HG03442 (cell line): ENCODE results near the gene EHBP1L1.

Experiments
- ATAC-seq: cut with Tn5 transposase; IDR thresholded peaks from one replicate; pipeline ENCODE4 v1.9.1; 2021; ENCODE audit warnings: mild to moderate bottlenecking, moderate library complexity; ENCODE audit not compliant: unreplicated experiment

EHBP1L1 gene

DNA sequence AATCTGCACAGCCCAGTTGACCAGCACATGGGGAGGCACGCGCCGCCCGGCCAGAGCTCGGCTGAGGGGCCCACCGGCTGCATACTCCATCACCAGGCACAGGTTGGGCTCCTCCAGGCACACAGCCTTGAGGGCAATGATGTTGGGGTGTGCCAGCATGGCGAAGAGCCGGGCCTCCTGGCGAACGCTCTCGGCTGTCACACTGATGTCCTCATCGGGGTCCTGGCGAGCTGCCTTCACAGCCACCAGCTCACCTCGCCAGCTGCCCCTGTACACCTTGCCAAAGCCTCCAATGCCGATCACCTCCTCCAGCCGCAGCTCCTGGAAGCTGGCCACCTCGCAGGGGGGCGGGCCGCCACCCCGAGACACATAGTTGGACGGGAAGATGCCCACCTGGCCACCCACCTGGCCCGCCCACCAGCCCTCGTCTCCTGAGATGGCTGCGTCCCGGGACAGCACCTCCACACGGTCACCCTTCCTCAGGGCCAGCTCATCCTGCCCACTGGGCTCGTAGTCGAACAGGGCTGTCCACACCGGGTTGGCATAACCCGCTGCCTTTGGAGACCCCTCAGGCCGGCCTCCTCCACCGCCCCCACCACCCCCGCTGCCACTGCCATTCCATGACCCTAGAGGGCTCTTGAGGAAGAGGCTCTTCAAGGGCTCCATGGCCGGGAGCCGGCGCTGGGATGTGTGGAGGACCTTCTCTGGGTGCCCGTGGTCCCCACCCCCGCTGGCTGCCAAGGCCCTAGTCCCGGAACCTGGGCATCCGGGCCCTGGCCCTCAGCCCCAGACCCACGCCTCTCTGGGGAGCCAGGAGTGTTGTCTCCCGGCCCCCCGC is 37.5 kb downstream of the EHBP1L1 start:
- no peak for ATAC-seq

DNA sequence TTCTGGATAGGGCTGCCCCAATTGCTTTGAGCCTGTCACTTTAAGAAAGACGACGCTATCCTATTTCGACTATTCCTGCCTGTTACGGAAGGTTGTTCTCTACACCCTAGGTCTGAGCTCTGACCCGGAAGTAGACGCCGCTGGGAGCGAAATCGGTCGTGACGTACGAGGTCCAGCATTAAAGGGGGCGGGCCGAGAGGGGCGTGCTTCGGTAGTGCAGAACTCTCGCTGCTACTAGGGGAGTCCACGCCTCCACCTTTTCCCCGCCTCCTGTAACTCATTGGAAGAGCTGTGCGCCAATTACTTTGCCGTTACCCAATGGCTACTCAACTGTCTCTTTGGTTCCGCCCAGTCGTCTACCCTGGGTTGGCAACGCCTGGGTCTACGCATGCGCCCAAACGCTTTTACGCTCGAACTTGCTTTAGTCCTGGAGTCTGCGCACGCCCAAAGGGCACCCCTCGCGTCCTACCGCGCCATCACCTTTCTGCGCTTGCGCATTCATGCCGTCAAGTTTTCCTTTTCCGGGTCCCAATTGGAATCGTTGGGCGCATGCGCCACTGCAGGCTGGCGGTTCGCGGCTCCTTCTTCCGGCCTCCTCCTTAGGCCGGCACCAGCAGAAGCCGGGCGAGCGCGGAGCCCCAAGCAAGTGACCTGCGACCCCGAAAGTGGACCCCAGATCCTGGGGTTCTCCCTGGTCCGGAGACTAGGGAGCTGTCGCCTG is 39.5 kb downstream of the EHBP1L1 start, which contains the start of gene PCNX3:
Gene PCNX3 (plus strand): TSS at position 548 of the 721 bp plus-strand sequence. CDS start 536 bp downstream, outside the sequence.
- peak; percentile 75 for ATAC-seq

DNA sequence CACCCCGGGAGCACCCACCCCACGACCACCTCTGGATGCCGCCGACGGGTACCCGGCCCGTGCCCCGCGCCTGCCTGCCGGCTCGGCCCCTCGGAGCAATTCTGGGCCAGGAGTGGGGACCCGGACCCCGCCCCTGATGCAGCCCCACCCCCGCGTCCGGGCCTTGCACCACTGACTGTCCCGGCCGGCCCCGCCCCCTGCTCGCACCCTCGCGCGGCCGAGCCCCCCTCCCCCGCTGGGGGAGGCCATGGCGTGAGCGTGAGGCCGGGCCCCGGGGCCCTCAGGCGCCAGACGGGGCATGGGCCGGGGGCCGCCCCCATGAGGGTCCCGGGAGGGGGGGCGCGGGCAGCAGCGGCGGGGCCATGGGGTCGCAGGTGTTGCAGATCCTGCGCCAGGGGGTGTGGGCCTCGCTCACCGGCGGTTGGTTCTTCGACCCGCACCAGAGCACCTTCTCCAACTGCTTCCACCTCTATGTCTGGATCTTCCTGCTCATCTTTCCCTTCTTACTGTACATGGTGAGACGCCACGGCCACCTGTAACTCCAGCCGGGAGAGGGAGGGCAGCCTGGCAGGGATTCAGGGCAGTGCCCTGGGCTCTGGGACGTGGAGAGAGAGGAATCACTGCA is 40.2 kb downstream of the EHBP1L1 start:
- ATAC-seq: peak; percentile 7

DNA sequence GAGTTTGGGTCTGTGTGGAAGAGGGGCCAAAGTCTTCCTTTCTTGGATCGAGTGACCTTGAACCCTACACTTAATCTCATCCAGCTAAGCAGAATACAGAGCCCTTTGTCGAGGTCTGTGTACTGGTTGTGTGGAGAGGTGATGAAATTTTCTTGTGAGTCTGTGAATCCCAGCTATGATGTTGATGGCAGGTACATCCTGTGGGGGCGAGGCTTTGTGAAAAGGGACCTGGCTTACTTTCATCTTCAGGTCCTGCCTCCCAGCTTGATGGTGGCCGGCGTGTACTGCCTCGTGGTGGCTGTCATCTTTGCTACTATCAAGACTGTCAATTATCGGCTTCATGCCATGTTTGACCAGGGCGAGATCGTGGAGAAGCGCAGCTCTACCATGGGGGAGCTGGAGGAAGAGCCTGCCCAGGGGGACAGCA is 40.7 kb downstream of the EHBP1L1 start:
- no peak for ATAC-seq

DNA sequence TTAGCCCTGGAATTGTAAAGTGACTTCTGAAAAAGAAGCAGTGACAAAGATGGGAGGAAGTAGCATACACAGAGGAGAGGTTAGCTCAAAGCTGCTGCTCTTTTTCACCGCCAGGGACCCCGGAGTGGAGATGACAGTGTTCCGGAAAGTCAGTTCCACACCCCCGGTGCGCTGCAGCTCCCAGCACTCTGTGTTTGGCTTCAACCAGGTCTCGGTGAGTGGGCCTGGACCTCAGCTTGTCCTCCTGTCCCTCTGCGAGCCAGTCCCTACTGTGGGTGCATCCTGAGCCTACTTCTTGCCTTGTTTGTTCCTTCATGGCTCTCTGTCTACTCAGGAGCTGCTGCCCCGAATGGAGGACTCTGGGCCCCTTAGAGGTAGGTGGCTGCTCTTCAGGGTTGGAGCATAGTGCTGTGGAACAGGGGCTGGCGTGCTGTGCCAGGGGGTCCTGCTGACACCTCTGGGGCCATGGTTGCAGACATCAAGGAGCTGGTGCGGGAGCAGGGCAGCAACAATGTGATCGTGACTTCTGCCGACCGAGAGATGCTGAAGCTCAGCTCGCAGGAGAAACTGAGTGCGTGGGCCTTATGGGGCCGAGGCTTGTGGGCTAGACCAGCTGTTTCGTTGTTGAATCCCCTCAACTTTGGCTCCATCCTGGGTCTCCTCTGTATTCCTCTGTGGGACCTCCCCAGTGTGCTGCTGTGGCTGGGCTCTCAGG is 41.4 kb downstream of the EHBP1L1 start:
- ATAC-seq: no peak

DNA sequence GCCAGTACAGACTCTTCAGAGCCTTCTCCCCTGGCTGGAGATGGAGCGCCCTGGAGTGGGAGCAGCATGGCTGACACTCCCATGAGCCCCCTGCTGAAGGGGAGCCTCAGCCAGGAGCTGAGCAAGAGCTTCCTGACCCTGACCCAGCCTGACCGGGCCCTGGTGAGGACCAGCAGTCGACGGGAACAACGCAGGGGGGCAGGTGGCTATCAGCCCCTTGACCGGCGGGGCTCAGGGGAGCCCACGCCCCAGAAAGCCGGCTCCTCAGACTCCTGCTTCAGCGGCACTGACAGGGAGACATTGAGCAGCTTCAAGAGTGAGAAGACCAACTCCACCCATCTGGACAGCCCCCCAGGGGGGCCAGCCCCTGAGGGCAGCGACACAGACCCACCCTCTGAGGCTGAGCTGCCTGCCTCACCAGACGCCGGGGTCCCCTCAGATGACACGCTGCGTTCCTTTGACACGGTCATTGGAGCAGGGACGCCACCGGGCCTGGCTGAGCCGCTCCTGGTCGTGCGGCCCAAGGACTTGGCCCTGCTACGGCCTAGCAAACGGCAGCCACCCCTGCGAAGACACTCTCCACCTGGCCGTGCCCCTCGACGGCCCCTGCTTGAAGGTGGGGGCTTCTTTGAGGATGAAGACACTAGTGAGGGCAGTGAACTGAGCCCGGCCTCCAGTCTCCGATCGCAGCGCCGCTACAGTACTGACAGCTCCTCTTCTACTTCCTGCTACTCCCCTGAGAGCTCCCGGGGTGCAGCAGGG is 42.3 kb downstream of the EHBP1L1 start:
- no peak for ATAC-seq

DNA sequence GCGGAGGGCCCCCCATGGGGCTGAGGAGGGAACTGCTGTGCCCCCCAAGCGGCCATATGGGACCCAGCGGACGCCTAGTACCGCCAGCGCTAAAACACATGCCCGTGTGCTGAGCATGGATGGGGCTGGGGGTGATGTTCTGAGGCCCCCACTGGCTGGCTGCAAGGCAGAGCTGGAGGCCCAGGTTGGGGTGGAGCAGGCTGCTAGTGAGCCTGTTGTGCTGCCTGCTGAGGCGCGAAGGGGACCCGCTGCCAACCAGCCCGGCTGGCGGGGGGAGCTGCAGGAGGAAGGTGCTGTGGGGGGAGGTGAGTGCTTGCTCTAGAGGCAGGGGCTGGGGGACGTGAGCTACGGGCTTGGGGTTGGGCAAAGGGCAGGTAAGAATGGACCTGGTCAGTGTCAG is 42.9 kb downstream of the EHBP1L1 start:
- no peak for ATAC-seq

DNA sequence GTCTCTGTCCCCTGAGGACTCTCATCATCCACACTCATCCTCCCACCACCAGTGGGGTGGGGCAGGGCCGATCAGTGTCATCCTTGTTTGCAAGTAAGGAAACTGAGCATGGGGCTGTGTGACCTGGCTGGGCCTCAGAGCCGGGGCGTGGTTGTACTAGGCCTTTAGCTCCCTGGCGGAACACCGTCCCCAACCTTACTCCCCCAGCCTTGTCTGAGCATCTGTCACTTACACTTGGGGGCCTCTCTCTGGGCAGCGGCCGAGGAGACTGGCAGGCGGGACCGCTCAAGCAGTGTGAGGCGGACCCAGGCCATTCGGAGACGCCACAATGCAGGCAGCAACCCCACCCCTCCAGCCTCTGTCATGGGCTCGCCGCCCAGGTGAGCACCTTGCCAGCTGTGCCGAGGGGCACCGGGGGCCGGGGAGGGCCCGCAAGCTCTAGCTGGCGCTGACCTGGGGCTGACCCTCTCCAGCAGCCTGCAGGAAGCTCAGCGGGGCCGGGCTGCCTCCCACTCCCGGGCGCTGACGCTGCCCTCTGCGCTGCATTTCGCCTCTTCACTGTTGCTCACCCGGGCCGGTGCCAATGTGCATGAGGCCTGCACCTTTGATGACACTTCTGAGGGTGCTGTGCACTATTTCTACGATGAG is 43.6 kb downstream of the EHBP1L1 start:
- ATAC-seq: no peak

DNA sequence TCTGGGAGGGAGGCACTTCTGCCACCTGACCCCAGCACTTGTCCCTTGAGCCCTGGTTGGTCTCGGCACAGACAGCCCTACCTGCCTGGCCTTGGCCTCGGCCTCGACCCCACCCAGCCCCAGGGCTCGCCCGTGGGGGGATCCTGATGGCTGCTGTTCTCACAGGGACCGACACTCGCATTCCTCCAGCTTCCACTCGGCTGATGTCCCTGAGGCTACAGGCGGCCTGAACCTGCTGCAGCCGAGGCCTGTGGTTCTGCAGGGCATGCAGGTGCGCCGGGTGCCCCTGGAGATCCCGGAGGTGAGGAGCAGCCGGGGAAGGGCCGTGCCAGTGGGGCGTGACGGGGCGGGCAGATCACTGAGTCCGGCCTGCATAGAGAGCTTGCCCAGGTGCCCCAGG is 44.8 kb downstream of the EHBP1L1 start:
- no peak for ATAC-seq

DNA sequence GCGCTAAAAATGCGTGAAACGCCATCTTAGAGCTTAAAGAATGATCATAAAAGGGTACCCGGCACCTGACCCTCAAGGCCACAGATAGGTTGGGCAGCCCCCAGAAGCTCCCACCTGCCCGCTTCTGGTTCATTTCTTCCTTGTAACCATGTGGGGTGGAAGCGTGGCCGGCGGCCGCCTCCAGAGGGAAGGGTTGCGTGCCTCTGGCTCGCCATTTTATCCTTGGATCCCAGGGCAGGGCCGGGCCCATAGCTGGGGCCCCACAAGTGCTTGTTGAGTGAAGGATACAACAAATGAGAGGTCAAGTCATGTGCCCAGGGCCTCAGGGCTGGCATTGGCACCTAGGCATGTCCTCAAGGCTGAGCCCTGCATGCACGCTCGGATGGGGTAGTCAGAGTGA is 45.6 kb downstream of the EHBP1L1 start:
- ATAC-seq: no peak

DNA sequence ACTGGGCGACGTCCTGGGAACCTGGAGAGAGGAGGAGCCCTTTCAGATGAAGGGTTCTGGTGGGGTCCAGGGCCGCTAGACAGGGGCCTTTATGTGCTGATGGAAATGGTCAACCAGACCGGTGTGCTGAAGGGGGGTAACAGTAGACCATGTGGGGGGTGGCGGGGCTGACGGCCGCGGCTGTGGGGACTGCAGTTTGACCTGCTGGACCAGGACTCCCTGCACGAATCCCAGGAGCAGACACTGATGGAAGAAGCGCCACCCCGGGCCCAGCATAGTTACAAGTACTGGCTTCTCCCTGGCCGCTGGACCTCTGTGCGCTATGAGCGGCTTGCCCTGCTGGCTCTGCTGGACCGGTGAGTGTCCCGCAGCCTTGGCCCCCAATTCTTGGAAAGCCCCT is 46.2 kb downstream of the EHBP1L1 start:
- no peak for ATAC-seq

DNA sequence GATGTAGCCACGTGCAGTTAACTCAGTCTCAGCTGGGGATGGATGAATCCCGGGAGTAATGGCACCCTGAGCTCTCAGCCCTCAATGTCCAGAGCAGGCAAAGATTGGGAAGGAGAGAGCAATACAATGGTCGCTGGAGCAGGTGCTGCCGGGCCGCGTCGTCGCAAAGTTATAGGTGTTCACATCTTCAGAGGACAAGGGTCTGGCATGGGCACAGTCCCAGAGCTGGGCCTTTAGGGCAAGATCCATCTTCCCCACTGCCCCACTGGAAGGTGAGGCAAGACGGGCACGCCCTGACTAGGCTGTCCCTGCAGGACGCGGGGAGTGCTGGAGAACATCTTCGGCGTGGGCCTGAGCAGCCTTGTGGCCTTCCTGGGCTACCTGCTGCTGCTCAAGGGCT is 47.3 kb downstream of the EHBP1L1 start:
- ATAC-seq: no peak

DNA sequence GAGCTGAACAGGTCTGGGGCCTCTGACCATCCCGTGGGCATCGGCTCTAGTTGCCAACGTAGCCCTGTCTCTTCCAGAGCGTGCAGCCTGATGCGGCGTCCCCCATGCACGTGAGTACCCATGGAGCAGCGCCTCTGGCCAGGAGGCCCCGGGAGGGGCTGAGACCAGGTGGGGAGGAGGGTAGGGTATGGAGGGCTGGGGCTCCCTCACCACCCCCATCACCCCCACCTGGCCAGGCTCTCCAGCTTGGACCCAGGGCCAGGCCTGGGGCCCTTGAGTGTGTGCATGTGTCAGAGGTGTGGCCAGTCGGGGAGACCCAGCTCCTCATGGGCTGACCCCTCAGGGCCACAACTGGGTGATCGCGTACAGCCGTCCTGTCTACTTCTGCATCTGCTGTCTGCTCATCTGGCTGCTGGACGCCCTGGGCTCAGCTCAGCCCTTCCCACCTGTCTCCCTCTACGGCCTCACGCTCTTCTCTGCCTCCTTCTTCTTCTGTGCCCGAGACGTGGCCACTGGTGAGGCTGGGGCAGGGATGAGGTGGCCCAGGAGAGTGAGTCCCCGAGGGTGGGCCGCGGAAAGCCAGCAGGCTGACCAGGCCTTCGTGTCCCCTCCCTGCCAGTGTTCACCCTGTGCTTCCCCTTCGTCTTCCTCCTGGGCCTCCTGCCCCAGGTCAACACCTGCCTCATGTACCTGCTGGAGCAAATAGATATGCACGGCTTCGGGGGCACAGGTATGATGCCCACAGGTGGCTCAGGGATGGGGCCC is 48.2 kb downstream of the EHBP1L1 start:
- ATAC-seq: no peak

DNA sequence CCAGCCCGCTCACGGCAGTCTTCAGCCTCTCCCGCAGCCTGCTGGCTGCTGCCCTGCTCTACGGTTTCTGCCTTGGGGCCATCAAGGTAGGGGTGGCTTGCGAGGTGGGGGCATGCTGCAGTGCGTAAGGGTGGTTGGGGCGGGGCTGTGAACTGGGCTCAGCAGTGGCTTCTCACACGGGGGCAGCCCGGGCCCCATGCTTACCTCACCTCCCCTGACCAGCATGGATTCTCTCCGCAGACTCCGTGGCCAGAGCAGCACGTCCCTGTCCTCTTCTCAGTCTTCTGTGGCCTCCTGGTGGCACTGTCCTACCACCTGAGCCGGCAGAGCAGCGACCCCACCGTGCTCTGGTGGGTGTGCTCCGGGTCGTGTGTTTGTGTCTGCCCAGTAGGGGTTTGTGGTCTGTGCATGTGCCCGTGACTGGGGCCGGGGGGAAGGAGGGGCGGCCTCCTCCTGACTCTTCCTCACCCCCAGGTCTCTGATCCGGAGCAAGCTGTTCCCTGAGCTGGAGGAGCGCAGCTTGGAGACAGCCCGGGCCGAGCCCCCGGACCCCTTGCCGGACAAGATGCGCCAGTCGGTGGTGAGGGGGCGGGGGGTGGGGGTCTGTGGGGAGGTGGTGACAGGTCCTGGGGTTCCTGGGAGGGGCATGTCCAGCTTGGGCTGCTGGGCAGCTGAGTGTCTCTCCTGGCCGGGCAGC is 49.2 kb downstream of the EHBP1L1 start:
- ATAC-seq: no peak

DNA sequence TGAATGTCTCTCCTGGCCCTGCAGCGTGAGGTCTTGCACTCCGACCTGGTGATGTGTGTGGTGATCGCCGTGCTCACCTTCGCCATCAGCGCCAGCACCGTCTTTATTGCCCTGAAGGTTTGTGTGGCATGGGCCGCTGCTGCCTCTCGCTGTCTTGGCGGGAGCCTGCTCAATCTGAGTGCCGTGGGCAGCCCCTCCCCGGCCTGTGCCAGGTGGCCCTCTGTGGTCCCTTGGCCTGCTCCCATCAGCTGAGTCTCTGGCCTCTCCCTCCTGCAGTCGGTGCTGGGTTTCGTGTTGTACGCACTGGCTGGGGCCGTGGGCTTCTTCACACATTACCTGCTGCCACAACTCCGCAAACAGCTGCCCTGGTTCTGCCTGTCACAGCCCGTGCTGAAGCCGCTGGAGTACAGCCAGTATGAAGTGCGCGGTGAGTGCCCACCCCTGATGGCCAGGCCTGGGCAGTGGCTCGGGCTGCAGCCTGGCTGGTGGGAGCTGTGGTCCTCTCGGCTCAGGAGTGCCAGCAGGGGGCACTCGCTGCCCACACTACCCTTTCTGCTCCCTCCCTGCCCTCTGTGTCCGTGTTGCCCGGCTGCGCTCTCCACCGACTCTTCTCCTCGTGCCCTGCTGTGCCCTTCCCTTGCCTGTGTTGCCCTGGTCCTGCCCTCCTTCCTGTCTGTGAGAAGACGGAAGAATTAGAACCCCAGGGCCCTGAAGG is 49.9 kb downstream of the EHBP1L1 start:
- ATAC-seq: no peak

DNA sequence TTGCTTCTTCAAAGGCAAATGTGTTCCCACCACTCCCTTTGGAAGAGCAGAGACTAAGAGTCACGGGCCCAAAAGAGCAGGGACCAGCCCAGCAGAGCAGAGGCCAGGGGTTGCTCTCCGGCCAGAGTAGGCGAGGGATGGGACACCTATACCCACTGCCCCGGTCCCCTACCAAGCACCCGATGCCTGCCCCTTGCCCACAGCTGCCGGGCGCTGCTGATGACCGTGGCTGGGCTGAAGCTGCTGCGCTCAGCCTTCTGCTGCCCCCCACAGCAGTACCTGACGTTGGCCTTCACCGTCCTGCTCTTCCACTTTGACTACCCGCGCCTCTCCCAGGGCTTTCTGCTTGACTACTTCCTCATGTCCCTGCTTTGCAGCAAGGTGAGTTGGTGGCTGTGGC is 51.3 kb downstream of the EHBP1L1 start:
- no peak for ATAC-seq

DNA sequence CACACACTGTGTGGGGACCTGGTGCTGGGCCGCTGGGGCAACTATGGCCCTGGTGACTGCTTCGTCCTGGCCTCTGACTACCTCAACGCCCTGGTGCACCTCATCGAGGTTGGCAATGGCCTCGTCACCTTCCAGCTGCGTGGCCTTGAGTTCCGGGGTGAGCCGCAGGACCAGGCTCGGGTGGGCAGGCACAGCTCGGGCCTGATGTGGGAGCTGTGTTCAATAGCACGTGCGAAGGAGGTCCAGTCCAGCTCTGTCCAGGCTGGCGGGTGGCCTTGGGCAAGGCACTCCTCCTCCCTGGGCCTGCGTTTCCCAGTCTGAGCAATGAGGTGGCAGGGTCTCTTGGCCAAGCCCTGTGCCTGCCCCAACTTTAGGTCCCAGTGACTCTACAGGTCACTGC is 53.7 kb downstream of the EHBP1L1 start:
- ATAC-seq: no peak

DNA sequence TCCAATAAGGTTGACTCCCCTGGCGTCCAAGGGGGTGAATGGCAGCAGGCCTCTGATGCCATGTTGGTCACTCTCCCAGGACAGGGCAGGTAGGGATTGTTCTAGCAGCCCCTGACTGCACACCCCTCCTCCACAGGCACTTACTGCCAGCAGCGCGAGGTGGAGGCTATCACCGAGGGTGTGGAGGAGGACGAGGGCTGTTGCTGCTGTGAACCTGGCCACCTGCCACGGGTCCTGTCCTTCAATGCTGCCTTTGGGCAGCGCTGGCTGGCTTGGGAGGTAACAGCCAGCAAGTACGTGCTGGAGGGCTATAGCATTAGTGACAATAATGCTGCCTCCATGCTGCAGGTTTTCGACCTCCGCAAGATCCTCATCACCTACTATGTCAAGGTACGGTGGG is 54.4 kb downstream of the EHBP1L1 start:
- no peak for ATAC-seq
